H9 (cell line): Measurements from ENCODE around the gene MYCBP2. TPM values are rescaled to one million over a fixed set of nuclear protein-coding genes. Genes with fewer than 3 reads are reported as not detected.

Experiments
- DNase-seq: peaks from one replicate; pipeline ENCODE4 v3.0.0-alpha.2; 2017
- H2AFZ ChIP-seq: one replicate; pipeline ENCODE4 v1.6.1; 2013; ENCODE audit warnings: mild to moderate bottlenecking, low read length, control low read depth, moderate library complexity
- H2AK5ac ChIP-seq: 2 replicates; pipeline ENCODE4 v1.6.1; 2013; ENCODE audit warnings: low read length, control low read depth, mixed read lengths; ENCODE audit not compliant: insufficient read length
- H2BK120ac ChIP-seq: one replicate; pipeline ENCODE4 v1.6.1; 2013; ENCODE audit warnings: low read depth, mild to moderate bottlenecking, low read length, control low read depth, inconsistent platforms; ENCODE audit not compliant: poor library complexity, severe bottlenecking
- H2BK12ac ChIP-seq: 2 replicates; pipeline ENCODE4 v1.6.1; 2013; ENCODE audit warnings: low read length, control low read depth, mixed read lengths, low read depth; ENCODE audit not compliant: insufficient read length
- H2BK15ac ChIP-seq: 2 replicates; pipeline ENCODE4 v1.6.1; 2013; ENCODE audit warnings: low read depth, low read length, control low read depth
- H2BK20ac ChIP-seq: one replicate; pipeline ENCODE4 v1.6.1; 2013; ENCODE audit warnings: low read depth, mild to moderate bottlenecking, low read length, control low read depth, inconsistent platforms; ENCODE audit not compliant: poor library complexity, severe bottlenecking
- H2BK5ac ChIP-seq: 2 replicates; pipeline ENCODE4 v1.6.1; 2013; ENCODE audit warnings: low read length, control low read depth, mixed read lengths; ENCODE audit not compliant: insufficient read length
- H3K14ac ChIP-seq: 2 replicates; pipeline ENCODE4 v1.6.1; 2013; ENCODE audit warnings: low read length, control low read depth; ENCODE audit not compliant: insufficient read depth
- H3K18ac ChIP-seq: 2 replicates; pipeline ENCODE4 v1.6.1; 2013; ENCODE audit warnings: low read depth, mild to moderate bottlenecking, mixed read lengths, low read length, control low read depth; ENCODE audit not compliant: insufficient read length
- H3K23ac ChIP-seq: 2 replicates; pipeline ENCODE4 v1.6.1; 2013; ENCODE audit warnings: low read length, control low read depth, mixed read lengths, low read depth; ENCODE audit not compliant: insufficient read length
- H3K23me2 ChIP-seq: 2 replicates; pipeline ENCODE4 v1.6.1; 2013; ENCODE audit warnings: low read depth, mild to moderate bottlenecking, mixed read lengths, low read length, control low read depth; ENCODE audit not compliant: insufficient read length, poor library complexity, severe bottlenecking
- H3K27ac ChIP-seq: 2 replicates; pipeline ENCODE4 v1.5.1; 2013; ENCODE audit warnings: low read length, control low read depth, mixed read lengths, low read depth; ENCODE audit not compliant: insufficient read length
- H3K27me3 ChIP-seq: 2 replicates; pipeline ENCODE4 v1.6.1; 2013; ENCODE audit warnings: low read length, control low read depth, inconsistent platforms; ENCODE audit not compliant: insufficient read depth
- H3K4ac ChIP-seq: 2 replicates; pipeline ENCODE4 v1.6.1; 2013; ENCODE audit warnings: low read depth, mild to moderate bottlenecking, control low read depth, inconsistent platforms, low read length, moderate library complexity
- H3K4me1 ChIP-seq: 2 replicates; pipeline ENCODE4 v1.6.1; 2013; ENCODE audit warnings: low read length, control low read depth, inconsistent platforms; ENCODE audit not compliant: insufficient read depth
- H3K4me2 ChIP-seq: 2 replicates; pipeline ENCODE4 v1.6.1; 2013; ENCODE audit warnings: low read length, control low read depth, mixed read lengths; ENCODE audit not compliant: insufficient read length, insufficient read depth
- H3K56ac ChIP-seq: 2 replicates; pipeline ENCODE4 v1.6.1; 2013; ENCODE audit warnings: low read depth, mild to moderate bottlenecking, mixed read lengths, low read length, control low read depth; ENCODE audit not compliant: insufficient read length
- H3K79me1 ChIP-seq: 2 replicates; pipeline ENCODE4 v1.6.1; 2013; ENCODE audit warnings: low read depth, mild to moderate bottlenecking, moderate library complexity, low read length, control low read depth, inconsistent platforms; ENCODE audit not compliant: insufficient read depth, poor library complexity, severe bottlenecking
- H3K79me2 ChIP-seq: 2 replicates; pipeline ENCODE4 v1.6.1; 2013; ENCODE audit warnings: low read length, control low read depth, inconsistent platforms; ENCODE audit not compliant: insufficient read depth
- H3K9ac ChIP-seq: 2 replicates; pipeline ENCODE4 v1.6.1; 2013; ENCODE audit warnings: low read length, control low read depth, mixed read lengths; ENCODE audit not compliant: insufficient read length; ENCODE audit errors: extremely low read depth
- H3K9me3 ChIP-seq: one replicate; pipeline ENCODE4 v1.6.1; 2013; ENCODE audit warnings: low read depth, low read length, inconsistent platforms; ENCODE audit not compliant: control insufficient read depth
- H3T11ph ChIP-seq: one replicate; pipeline ENCODE4 v1.6.1; 2013; ENCODE audit warnings: mild to moderate bottlenecking, low read length, control low read depth, inconsistent platforms
- H4K20me1 ChIP-seq: one replicate; pipeline ENCODE4 v1.6.1; 2013; ENCODE audit not compliant: control insufficient read depth, insufficient read length, insufficient read depth
- H4K5ac ChIP-seq: 2 replicates; pipeline ENCODE4 v1.6.1; 2013; ENCODE audit warnings: low read depth, mild to moderate bottlenecking, mixed read lengths, low read length, control low read depth; ENCODE audit not compliant: insufficient read length
- H4K8ac ChIP-seq: replicated peaks from 2 replicates; pipeline ENCODE4 v1.6.1; 2013; ENCODE audit warnings: low read length, control low read depth, mixed read lengths, low read depth; ENCODE audit not compliant: insufficient read length
- H4K91ac ChIP-seq: 2 replicates; pipeline ENCODE4 v1.6.1; 2013; ENCODE audit warnings: low read depth, mild to moderate bottlenecking, moderate library complexity, mixed read lengths, low read length, control low read depth; ENCODE audit not compliant: insufficient read length
- H3K27ac Mint-ChIP-seq, 3 experiments: 2 replicates in 2 of 3; 3 replicates in 1 of 3; pipeline ENCODE4 v1.8.0; 2020 to 2021; ENCODE audit warnings: mixed read lengths in 3 of 3, mild to moderate bottlenecking in 1 of 3, moderate library complexity in 1 of 3
- H3K27me3 Mint-ChIP-seq: 2 replicates; pipeline ENCODE4 v1.8.0; 2021; ENCODE audit warnings: low read depth, mild to moderate bottlenecking, moderate library complexity, mixed read lengths
- H3K36me3 Mint-ChIP-seq, 3 experiments: 2 replicates in 2 of 3; 3 replicates in 1 of 3; pipeline ENCODE4 v1.8.0; 2020 to 2021; ENCODE audit warnings: low read depth in 3 of 3, mixed read lengths in 3 of 3; ENCODE audit not compliant: insufficient read depth in 1 of 3
- H3K4me1 Mint-ChIP-seq, 2 experiments: 2 replicates each; pipeline ENCODE4 v1.8.0; 2020; ENCODE audit warnings: mixed read lengths in 2 of 2
- H3K4me3 Mint-ChIP-seq, 2 experiments: 2 replicates in 1 of 2; 3 replicates in 1 of 2; pipeline ENCODE4 v1.8.0; 2020 to 2021; ENCODE audit warnings: mild to moderate bottlenecking in 2 of 2, mixed read lengths in 2 of 2, moderate library complexity in 1 of 2
- H3K9me3 Mint-ChIP-seq, 2 experiments: 2 replicates in 1 of 2; 3 replicates in 1 of 2; pipeline ENCODE4 v1.8.0; 2020; ENCODE audit warnings: mild to moderate bottlenecking in 2 of 2, mixed read lengths in 2 of 2, moderate library complexity in 1 of 2
- CTCF ChIP-seq: fragments of 200-600 bp; sonication (generic); conservative IDR thresholded peaks from 3 replicates; pipeline ENCODE4 v1.8.0; 2021; ENCODE audit warnings: antibody characterized with exemption, mild to moderate bottlenecking
- WGBS: extraction: QIAGEN DNeasy Blood & Tissue Kit; methylation state at CpG from one replicate; pipeline ENCODE4 v1.1.7; 2013; ENCODE audit warnings: missing lambda C conversion rate, low lambda C conversion rate, mixed read lengths; ENCODE audit not compliant: insufficient read length; ENCODE audit errors: extremely low coverage; 5-methylcytosine and 5-hydroxymethylcytosine counted together
- total RNA-seq: library from RNA; stranded (reverse); gene quantifications from 2 replicates; pipeline ENCODE4 v1.2.1, GENCODE V29; 2021

Gene MYCBP2
- total RNA-seq, 1 experiment from 2014 or later: 32.0 TPM

DNA sequence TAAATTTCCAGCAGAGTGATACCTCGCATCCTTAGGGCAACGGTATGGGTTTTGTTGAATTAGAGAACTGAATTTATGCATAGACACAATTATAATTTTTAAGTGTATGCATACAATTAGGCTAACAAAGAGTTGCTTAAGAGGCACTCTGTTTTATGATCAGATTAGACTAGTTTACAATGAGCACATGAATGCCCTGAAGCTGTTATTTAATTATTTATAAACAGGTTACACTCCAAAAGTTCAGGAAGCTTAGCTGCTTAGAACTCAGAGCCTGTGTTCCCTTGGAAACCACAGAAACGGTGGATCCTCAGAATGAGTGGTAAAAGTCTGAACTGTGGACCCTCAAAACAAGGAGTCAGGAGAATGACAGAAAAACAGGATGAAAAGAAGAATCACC lies 227.5 kb downstream of the MYCBP2 start:
- Mint-ChIP-seq H3K27ac (no peak overlapping the region), H3K9me3 (no peaks in the 10 kb centered on the region), H3K4me3 (no peak overlapping the region), H3K4me1 (peaks cover 10 to 13% of the 10 kb centered on the region in 2 experiments), H3K36me3 (peaks cover 7 to 8% (median 8%) of the 10 kb centered on the region in 3 experiments; a peak in 5 of 7 replicates), H3K27me3 (no peaks in the 10 kb centered on the region)
- no peak overlapping the region for H3K14ac ChIP-seq
- H2BK15ac ChIP-seq: no peak overlapping the region
- H4K8ac ChIP-seq: no peak overlapping the region
- no peak overlapping the region for H2BK12ac ChIP-seq
- H3K4me2 ChIP-seq: no peak overlapping the region
- no peak for DNase-seq
- H2BK5ac ChIP-seq: no peak overlapping the region
- no peak overlapping the region for H4K91ac ChIP-seq
- H2AK5ac ChIP-seq: no peak overlapping the region
- H3K27me3 ChIP-seq: no peaks in the 10 kb centered on the region
- H3K23me2 ChIP-seq: no peaks in the 10 kb centered on the region
- no peak overlapping the region for H3T11ph ChIP-seq
- H3K23ac ChIP-seq: no peak overlapping the region
- no peak overlapping the region for H2AFZ ChIP-seq
- H3K27ac ChIP-seq: no peak overlapping the region
- H2BK120ac ChIP-seq: no peak overlapping the region
- no CpG with 5 or more reads among the region's 3 CpGs for WGBS
- H3K9ac ChIP-seq: no peak overlapping the region
- no peak overlapping the region for H4K5ac ChIP-seq
- H3K56ac ChIP-seq: no peak overlapping the region
- TF ChIP-seq CTCF: no peak
- H3K79me1 ChIP-seq: no peaks in the 10 kb centered on the region
- no peaks in the 10 kb centered on the region for H4K20me1 ChIP-seq
- no peak overlapping the region for H3K4ac ChIP-seq
- H2BK20ac ChIP-seq: no peak overlapping the region
- no peaks in the 10 kb centered on the region for H3K79me2 ChIP-seq
- no peaks in the 10 kb centered on the region; the same call in 1 of the 2 replicates for H3K4me1 ChIP-seq
- H3K9me3 ChIP-seq: no peaks in the 10 kb centered on the region
- no peak overlapping the region for H3K18ac ChIP-seq
